ENCODE data around the gene AZU1. TPM values are rescaled to one million over a fixed set of nuclear protein-coding genes. Genes with fewer than 3 reads are reported as not detected.

AZU1 gene
- total and polyA plus RNA-seq, 2 of the 8 experiments (the other 6 are each of a cell fraction or from before 2014, with no cell fraction given), result 0.80 to 1.3 TPM

DNA sequence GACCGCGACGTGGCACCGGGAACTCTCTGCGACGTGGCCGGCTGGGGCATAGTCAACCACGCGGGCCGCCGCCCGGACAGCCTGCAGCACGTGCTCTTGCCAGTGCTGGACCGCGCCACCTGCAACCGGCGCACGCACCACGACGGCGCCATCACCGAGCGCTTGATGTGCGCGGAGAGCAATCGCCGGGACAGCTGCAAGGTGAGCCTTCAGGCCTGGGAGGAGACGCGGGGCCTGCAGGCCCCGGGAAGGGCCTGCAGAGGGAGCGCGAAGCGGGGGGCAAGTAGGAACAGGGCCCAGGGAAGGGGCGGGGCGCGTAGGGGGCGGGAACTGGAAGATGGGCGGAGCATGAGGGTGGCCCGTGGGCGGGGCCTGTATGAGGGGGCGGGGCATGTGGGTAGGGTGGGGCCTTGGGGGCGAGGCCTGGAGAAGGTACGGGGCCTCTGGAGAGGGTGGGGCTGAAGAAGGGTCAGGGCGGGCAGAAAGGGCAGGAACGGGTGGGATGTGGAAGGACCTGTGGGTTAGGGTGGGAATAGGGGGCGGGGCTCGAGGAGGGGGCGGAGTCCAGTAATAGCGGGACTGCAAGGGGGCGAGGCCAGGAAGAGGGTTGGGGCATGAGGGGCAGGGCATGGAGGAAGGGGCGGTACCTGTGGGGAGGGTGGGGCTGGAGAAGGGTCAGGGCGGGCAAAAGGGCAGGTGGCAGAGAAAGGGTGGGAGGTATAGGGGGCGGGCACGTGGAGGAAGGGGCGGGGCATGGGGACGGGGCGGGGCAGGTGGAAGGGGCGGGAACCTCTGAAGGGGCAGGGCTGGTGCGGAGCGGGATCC, 34.3 kb downstream of the AZU1 start (continued):
- TF ChIP-seq, protein P1, sequence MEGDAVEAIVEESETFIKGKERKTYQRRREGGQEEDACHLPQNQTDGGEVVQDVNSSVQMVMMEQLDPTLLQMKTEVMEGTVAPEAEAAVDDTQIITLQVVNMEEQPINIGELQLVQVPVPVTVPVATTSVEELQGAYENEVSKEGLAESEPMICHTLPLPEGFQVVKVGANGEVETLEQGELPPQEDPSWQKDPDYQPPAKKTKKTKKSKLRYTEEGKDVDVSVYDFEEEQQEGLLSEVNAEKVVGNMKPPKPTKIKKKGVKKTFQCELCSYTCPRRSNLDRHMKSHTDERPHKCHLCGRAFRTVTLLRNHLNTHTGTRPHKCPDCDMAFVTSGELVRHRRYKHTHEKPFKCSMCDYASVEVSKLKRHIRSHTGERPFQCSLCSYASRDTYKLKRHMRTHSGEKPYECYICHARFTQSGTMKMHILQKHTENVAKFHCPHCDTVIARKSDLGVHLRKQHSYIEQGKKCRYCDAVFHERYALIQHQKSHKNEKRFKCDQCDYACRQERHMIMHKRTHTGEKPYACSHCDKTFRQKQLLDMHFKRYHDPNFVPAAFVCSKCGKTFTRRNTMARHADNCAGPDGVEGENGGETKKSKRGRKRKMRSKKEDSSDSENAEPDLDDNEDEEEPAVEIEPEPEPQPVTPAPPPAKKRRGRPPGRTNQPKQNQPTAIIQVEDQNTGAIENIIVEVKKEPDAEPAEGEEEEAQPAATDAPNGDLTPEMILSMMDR (IDR thresholded peaks at IDR 0.05; ENCODE audit: control extremely low read depth in 1 of 3, insufficient read depth in 1 of 3, low read depth in 1 of 3, low read length in 3 of 3), result peak; percentile 53 to 73 (median 56)
- TF ChIP-seq KDM1A (IDR thresholded peaks at IDR 0.05; ENCODE audit: borderline replicate concordance, low read length) (no peak), RAD21 (IDR thresholded peaks at IDR 0.05 in 1 of 2, conservative IDR thresholded peaks at IDR 0.05 in 1 of 2; ENCODE audit: low read depth in 2 of 2, low read length in 2 of 2) (peak; percentile 37 to 55; a peak in 3 of 4 replicates), TAF7 (optimal IDR thresholded peaks at IDR 0.05; ENCODE audit: borderline replicate concordance, low read depth, low read length) (no peak)
- TF ChIP-seq, protein P2, sequence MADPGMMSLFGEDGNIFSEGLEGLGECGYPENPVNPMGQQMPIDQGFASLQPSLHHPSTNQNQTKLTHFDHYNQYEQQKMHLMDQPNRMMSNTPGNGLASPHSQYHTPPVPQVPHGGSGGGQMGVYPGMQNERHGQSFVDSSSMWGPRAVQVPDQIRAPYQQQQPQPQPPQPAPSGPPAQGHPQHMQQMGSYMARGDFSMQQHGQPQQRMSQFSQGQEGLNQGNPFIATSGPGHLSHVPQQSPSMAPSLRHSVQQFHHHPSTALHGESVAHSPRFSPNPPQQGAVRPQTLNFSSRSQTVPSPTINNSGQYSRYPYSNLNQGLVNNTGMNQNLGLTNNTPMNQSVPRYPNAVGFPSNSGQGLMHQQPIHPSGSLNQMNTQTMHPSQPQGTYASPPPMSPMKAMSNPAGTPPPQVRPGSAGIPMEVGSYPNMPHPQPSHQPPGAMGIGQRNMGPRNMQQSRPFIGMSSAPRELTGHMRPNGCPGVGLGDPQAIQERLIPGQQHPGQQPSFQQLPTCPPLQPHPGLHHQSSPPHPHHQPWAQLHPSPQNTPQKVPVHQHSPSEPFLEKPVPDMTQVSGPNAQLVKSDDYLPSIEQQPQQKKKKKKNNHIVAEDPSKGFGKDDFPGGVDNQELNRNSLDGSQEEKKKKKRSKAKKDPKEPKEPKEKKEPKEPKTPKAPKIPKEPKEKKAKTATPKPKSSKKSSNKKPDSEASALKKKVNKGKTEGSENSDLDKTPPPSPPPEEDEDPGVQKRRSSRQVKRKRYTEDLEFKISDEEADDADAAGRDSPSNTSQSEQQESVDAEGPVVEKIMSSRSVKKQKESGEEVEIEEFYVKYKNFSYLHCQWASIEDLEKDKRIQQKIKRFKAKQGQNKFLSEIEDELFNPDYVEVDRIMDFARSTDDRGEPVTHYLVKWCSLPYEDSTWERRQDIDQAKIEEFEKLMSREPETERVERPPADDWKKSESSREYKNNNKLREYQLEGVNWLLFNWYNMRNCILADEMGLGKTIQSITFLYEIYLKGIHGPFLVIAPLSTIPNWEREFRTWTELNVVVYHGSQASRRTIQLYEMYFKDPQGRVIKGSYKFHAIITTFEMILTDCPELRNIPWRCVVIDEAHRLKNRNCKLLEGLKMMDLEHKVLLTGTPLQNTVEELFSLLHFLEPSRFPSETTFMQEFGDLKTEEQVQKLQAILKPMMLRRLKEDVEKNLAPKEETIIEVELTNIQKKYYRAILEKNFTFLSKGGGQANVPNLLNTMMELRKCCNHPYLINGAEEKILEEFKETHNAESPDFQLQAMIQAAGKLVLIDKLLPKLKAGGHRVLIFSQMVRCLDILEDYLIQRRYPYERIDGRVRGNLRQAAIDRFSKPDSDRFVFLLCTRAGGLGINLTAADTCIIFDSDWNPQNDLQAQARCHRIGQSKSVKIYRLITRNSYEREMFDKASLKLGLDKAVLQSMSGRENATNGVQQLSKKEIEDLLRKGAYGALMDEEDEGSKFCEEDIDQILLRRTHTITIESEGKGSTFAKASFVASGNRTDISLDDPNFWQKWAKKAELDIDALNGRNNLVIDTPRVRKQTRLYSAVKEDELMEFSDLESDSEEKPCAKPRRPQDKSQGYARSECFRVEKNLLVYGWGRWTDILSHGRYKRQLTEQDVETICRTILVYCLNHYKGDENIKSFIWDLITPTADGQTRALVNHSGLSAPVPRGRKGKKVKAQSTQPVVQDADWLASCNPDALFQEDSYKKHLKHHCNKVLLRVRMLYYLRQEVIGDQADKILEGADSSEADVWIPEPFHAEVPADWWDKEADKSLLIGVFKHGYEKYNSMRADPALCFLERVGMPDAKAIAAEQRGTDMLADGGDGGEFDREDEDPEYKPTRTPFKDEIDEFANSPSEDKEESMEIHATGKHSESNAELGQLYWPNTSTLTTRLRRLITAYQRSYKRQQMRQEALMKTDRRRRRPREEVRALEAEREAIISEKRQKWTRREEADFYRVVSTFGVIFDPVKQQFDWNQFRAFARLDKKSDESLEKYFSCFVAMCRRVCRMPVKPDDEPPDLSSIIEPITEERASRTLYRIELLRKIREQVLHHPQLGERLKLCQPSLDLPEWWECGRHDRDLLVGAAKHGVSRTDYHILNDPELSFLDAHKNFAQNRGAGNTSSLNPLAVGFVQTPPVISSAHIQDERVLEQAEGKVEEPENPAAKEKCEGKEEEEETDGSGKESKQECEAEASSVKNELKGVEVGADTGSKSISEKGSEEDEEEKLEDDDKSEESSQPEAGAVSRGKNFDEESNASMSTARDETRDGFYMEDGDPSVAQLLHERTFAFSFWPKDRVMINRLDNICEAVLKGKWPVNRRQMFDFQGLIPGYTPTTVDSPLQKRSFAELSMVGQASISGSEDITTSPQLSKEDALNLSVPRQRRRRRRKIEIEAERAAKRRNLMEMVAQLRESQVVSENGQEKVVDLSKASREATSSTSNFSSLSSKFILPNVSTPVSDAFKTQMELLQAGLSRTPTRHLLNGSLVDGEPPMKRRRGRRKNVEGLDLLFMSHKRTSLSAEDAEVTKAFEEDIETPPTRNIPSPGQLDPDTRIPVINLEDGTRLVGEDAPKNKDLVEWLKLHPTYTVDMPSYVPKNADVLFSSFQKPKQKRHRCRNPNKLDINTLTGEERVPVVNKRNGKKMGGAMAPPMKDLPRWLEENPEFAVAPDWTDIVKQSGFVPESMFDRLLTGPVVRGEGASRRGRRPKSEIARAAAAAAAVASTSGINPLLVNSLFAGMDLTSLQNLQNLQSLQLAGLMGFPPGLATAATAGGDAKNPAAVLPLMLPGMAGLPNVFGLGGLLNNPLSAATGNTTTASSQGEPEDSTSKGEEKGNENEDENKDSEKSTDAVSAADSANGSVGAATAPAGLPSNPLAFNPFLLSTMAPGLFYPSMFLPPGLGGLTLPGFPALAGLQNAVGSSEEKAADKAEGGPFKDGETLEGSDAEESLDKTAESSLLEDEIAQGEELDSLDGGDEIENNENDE (IDR thresholded peaks at IDR 0.05; ENCODE audit: insufficient replicate concordance, low read length), result no peak
